Measurements from ENCODE around the gene WDR37.
A peak's percentile ranks its signal among the peaks of the same experiment; 100 is the strongest.

Gene WDR37

GRCh38 chr10:1172256-1172984, 116.2 kb downstream of the WDR37 start:
- no peak for DNase-seq

DNA sequence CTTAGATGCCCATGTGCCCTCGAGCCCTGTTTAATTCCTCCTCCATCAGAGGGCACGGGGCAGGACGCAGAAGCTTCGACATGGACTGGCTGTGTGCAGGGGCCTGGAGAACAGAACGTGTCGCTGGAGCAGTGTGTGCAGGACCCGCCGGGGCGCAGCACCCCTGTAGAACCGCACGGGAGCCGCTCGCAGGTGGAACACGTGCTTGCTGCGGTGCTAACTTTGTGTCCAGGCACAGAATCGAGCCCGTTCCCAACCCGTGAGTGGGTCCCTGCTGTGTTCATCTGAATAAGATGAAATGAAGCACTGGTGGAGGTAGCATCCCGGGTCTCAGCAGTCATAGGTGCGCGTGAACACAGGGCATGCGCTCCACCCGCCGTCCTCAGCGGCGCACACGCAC, 116.9 kb downstream of the WDR37 start:
- no peak for DNase-seq

DNA sequence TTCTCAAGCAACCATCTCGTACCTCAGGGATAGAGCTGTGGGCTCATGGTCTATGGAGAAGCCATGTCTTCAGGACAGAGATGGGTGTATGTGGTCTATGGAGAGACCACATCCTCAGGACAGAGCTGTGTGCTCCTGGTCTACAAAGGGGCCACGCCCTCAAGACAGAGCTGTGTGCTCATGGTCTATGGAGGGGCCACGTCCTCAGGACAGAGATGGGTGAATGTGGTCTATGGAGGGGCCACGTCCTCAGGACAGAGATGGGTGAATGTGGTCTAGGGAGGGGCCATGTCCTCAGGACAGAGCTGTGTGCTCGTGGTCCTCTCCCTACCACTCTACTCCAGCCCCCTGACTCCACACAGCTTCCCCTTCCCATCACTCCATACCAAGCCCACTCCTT, 117.8 kb downstream of the WDR37 start:
- DNase-seq = no peak

DNA sequence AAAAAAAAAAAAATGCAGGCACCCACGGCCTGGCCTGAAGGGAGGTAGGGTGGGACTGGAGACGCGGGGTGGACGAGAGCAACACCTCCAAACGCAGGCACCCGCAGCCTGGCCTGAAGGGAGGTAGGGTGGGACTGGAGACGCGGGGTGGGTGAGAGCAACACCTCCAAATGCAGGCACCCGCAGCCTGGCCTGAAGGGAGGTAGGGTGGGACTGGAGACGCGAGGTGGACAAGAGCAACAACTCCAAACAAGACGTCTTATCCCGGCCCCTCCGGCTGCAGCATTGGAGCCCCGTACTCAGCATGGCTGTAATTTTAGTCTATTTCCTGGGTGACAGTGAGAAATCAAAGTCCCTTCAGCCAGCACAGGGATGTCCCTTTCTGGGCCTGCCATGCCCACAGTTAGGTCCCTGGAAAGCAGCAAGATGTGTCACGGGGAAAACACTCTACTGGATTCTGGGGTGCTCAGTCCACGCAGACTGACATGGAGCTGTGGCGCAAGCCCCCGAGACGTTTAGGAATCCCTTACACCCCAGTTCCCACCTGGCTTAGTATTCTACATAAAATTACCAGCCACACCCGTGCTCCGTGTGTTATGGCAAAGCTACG, 119.9 kb downstream of the WDR37 start:
- DNase-seq = no peak

GRCh38 chr10:1177936-1178335, 121.8 kb downstream of the WDR37 start:
- DNase-seq = no peak

DNA sequence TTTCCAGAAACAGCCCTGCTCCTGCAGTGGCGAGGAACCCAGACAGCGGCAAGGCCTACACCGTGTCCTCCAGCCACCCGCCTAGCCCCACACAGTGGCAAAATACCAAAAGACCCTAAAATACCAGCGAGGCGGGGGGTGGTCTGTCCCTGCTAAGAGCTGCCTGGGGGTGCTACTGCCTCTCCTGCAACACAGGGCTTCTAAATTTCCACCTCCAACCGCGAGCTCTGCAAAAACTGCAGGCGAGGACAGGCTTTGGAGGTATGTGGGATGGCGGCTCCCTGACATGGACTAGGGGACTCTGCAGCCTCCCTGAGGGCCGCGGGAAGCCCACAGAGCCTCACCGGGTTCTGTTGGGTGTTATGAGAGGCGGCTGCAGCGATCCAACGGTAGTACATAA, 122.3 kb downstream of the WDR37 start:
- no peak for DNase-seq

DNA sequence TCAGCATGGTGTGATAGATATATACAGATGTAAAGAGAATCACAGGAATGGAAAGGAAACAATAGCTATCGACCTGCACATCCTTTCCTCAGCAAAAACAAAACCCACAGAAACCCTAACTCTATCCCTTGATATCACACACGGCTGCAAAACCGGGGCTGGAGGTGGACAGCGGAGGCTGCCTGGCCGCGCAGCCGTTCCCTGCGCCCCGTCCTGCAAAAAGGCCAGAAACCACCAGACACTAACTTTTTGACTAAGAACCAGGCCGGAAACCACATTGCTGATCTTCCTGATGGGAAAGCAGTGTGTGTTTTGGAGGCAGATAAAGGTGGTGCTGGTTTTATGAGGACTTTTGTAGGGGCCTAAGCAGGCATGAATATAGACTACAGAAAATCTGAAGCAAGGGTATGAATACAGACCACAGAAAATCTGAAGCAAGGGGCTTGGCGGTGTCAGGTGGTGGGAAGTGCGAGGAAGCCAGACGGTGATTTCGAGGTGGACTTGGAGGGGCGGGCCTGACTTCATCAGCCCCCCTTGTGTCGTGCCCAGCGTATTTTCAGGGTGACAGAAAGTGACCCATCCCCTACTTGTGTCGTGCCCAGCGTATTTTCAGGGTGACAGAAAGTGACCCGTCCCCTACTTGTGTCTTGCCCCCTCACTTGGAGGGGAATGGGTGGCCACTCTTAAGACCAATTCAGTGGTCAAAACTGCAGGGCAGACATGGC, 123.3 kb downstream of the WDR37 start:
- no peak for DNase-seq

- DNase-seq = no peak
Observed at GRCh38 chr10:1180071-1180730, 124.0 kb downstream of the WDR37 start.

DNA sequence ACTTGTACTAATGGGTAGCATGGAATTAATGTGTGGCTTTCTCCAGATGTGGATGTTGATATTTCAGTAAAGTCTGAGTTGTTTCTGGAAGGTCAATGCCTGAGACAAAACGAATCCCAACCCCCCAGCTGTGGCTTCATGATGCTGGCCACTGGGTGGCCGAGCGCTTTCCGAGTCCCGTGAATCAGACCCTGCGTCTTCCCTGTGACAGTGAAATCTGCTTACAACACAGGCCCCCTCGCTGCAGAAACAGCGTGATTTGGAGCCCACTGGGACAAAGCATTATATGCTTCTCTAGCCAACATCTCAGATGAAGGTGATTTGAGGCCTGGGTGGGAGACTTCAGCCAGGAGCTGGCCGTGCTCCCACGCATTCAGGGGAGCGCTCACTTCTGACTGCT, 124.7 kb downstream of the WDR37 start:
- DNase-seq = peak; percentile 16 to 39
